Suprapubic skin (tissue), 4 donors: ENCODE measurements around the gene HERPUD1.

Experiments
- CTCF ChIP-seq, 2 donors: fragments of 200-600 bp in 1 of 2; fragments of 450-650 bp in 1 of 2; sonication (generic) in 1 of 2; IDR thresholded peaks; one replicate each; pipeline ENCODE4 v1.5.1; 2016 to 2019; ENCODE audit warnings: antibody characterized with exemption in 2 of 2, mild to moderate bottlenecking in 1 of 2, moderate library complexity in 1 of 2
- EP300 ChIP-seq: sonication (generic); formaldehyde crosslinking; IDR thresholded peaks from one replicate; pipeline ENCODE4 v1.6.1; 2017; ENCODE audit warnings: antibody characterized with exemption
- POLR2A ChIP-seq, 2 donors: fragments of 450-650 bp; IDR thresholded peaks; one replicate each; pipeline ENCODE4 v1.6.1; 2017; ENCODE audit warnings: antibody characterized with exemption in 2 of 2, mild to moderate bottlenecking in 2 of 2, moderate library complexity in 2 of 2
- POLR2AphosphoS5 ChIP-seq, 3 donors: sonication (generic); formaldehyde crosslinking; IDR thresholded peaks; one replicate each; pipeline ENCODE4 v1.6.1; 2017; ENCODE audit warnings: antibody characterized with exemption in 3 of 3

- TF ChIP-seq CTCF (IDR thresholded peaks at IDR 0.05) (no peak), POLR2A (IDR thresholded peaks at IDR 0.05) (no peak), POLR2AphosphoS5 (IDR thresholded peaks at IDR 0.05) (no peak), EP300 (no peak)
Measured at GRCh38 chr16:56965149-56966092, 33.5 kb downstream of the HERPUD1 start.
